Gastroesophageal sphincter (tissue), 4 donors: ENCODE measurements around the gene YIF1B. TPM values are rescaled to one million over a fixed set of nuclear protein-coding genes. Genes with fewer than 3 reads are reported as not detected.
"Not testable (repeated sequence)": the region's sequence is repeated elsewhere in the genome, so short reads cannot be mapped to it uniquely, and the experiment has no call there.

Experiments used
- ATAC-seq: fragments of 150-250 bp; one replicate; pipeline ENCODE4 v1.9.1; 2016; ENCODE audit warnings: mild to moderate bottlenecking, moderate library complexity
- H3K27ac ChIP-seq, 4 donors: fragments of 200-600 bp; sonication (generic) in 3 of 4; 1 replicate in 3 of 4; 2 replicates in 1 of 4; pipeline ENCODE4 v1.5.1; 2016 to 2019
- H3K27me3 ChIP-seq: fragments of 200-600 bp; sonication (generic); one replicate; pipeline ENCODE4 v1.5.1; 2019
- H3K36me3 ChIP-seq, 2 donors: fragments of 200-600 bp; sonication (generic); one replicate each; pipeline ENCODE4 v1.5.1; 2019; ENCODE audit warnings: control low read depth in 1 of 2
- H3K4me1 ChIP-seq, 3 donors: fragments of 200-600 bp; sonication (generic); 1 replicate in 2 of 3; 2 replicates in 1 of 3; pipeline ENCODE4 v1.5.1; 2016 to 2019; ENCODE audit warnings: control low read depth in 2 of 3
- H3K4me3 ChIP-seq, 2 donors: fragments of 200-600 bp; sonication (generic); one replicate each; pipeline ENCODE4 v1.5.1; 2019; ENCODE audit warnings: mild to moderate bottlenecking in 1 of 2, moderate library complexity in 1 of 2
- H3K9me3 ChIP-seq, 3 donors: fragments of 200-600 bp; sonication (generic); one replicate each; pipeline ENCODE4 v1.5.1; 2017 to 2019; ENCODE audit warnings: control low read depth in 2 of 3
- CTCF ChIP-seq, 4 experiments: fragments of 200-600 bp in 2 of 4; fragments of 450-650 bp in 2 of 4; sonication (generic) in 1 of 4; IDR thresholded peaks; one replicate each; pipeline ENCODE4 v1.5.1; 2017 to 2019; ENCODE audit warnings: antibody characterized with exemption in 4 of 4, mild to moderate bottlenecking in 2 of 4, moderate library complexity in 2 of 4
- EP300 ChIP-seq: sonication (generic); formaldehyde crosslinking; IDR thresholded peaks from one replicate; pipeline ENCODE4 v1.6.1; 2017; ENCODE audit warnings: antibody characterized with exemption, mild to moderate bottlenecking
- POLR2A ChIP-seq, 2 donors: fragments of 450-650 bp; IDR thresholded peaks; one replicate each; pipeline ENCODE4 v1.6.1; 2017; ENCODE audit warnings: antibody characterized with exemption in 2 of 2, mild to moderate bottlenecking in 2 of 2, moderate library complexity in 1 of 2
- POLR2AphosphoS5 ChIP-seq: sonication (generic); formaldehyde crosslinking; IDR thresholded peaks from one replicate; pipeline ENCODE4 v1.6.1; 2017; ENCODE audit warnings: antibody characterized with exemption
- WGBS, 2 donors: methylation state at CpG; one replicate each; pipeline ENCODE4 v1.1.5; 2018; ENCODE audit warnings: low coverage in 1 of 2; 5-methylcytosine and 5-hydroxymethylcytosine counted together
- total RNA-seq, 4 donors: library from RNA; depleted of rRNA; stranded (reverse); fragments of >200 nt; gene quantifications; one replicate each; pipeline ENCODE4 v1.1.0, GENCODE V29; 2016

YIF1B gene
- 10 to 100 TPM; 14.0 to 20.7 (median 17.1) TPM for total RNA-seq

GRCh38 chr19:38315657-38316476 lies at the start of gene YIF1B:
Gene YIF1B (minus strand): TSS chr19:38315947. CDS start chr19:38315917, 30 bp downstream.
- no peaks in the 10 kb centered on the region for H3K36me3 ChIP-seq
- peak within 1 kb of the TSS; percentile 66 to 88 (median 82) for H3K27ac ChIP-seq
- no peaks in the 10 kb centered on the region for H3K9me3 ChIP-seq
- TF ChIP-seq POLR2A (IDR thresholded peaks at IDR 0.05) (peak in 1 of 2 donors; percentile 19), POLR2AphosphoS5 (peak; percentile 83), CTCF (IDR thresholded peaks at IDR 0.05) (peak in 1 of 4 experiments; percentile 8), EP300 (no peak)
- H3K4me1 ChIP-seq = peaks cover 0 to 46% (median 14%) of the 10 kb centered on the region in 3 donors
- H3K4me3 ChIP-seq = peak within 1 kb of the TSS; percentile 57 to 61
- peaks cover 15% of the 10 kb centered on the region for H3K27me3 ChIP-seq
- 5 to 6% methylated on average over 11 to 19 of the region's 64 CpGs for WGBS, 2 donors
- ATAC-seq = peak; percentile 97

GRCh38 chr19:38362946-38363688 lies 47.4 kb upstream of the YIF1B start:
- not testable (repeated sequence) for H3K9me3 ChIP-seq, ATAC-seq, H3K36me3 ChIP-seq, H3K27ac ChIP-seq
- Histone ChIP-seq H3K4me1 (peaks cover 0 to 22% (median 4%) of the 10 kb centered on the region in 3 donors), H3K27me3 (peaks cover 74% of the 10 kb centered on the region), H3K4me3 (peak overlapping the region in 1 of 2 donors; percentile 64)
- WGBS, 2 donors = 81 to 84% methylated on average over 8 to 9 of the region's 16 CpGs

GRCh38 chr19:38362076-38362945 lies 46.6 kb upstream of the YIF1B start:
- TF ChIP-seq CTCF (IDR thresholded peaks at IDR 0.05) (no peak), POLR2AphosphoS5 (no peak), EP300 (no peak), POLR2A (IDR thresholded peaks at IDR 0.05) (no peak)
- no peaks in the 10 kb centered on the region for H3K36me3 ChIP-seq
- peak overlapping the region; percentile 24 to 64 for H3K4me3 ChIP-seq
- peaks cover 0 to 22% (median 4%) of the 10 kb centered on the region in 3 donors for H3K4me1 ChIP-seq
- H3K27ac ChIP-seq = peak overlapping the region in 3 of 4 donors; percentile 40 to 61 (median 54)
- ATAC-seq = peak; percentile 77
- WGBS, 2 donors = 4 to 5% methylated on average over 13 to 14 of the region's 68 CpGs
- no peaks in the 10 kb centered on the region for H3K9me3 ChIP-seq
- peaks cover 74% of the 10 kb centered on the region for H3K27me3 ChIP-seq

- TF ChIP-seq POLR2A (IDR thresholded peaks at IDR 0.05) (no peak), POLR2AphosphoS5 (no peak), EP300 (no peak), CTCF (IDR thresholded peaks at IDR 0.05) (peak in 3 of 4 experiments; percentile 23 to 46 (median 35))
- Histone ChIP-seq H3K27ac (peak overlapping the region in 3 of 4 donors; percentile 40 to 61 (median 54)), H3K27me3 (peaks cover 75% of the 10 kb centered on the region), H3K36me3 (no peaks in the 10 kb centered on the region), H3K4me3 (peak overlapping the region; percentile 24 to 64), H3K4me1 (peaks cover 0 to 22% (median 4%) of the 10 kb centered on the region in 3 donors), H3K9me3 (no peaks in the 10 kb centered on the region)
- ATAC-seq = peak; percentile 86
- 0% methylated on average over 2 of the region's 37 CpGs; no CpG with 5 or more reads in 1 of the 2 donors for WGBS, 2 donors
Measured at GRCh38 chr19:38361633-38362075, 45.9 kb upstream of the YIF1B start.
